SJCRH30 (cell line): Measurements from ENCODE around the gene HS3ST1. TPM values are rescaled to one million over a fixed set of nuclear protein-coding genes. Genes with fewer than 3 reads are reported as not detected.

Source experiments
- DNase-seq, 2 experiments: peaks; one replicate each; pipeline ENCODE4 v3.0.0-alpha.2; 2015 to 2020
- H3K27ac ChIP-seq: fragments of 250-450 bp; sonication (Bioruptor Pico); 2 replicates; pipeline ENCODE4 v1.5.1; 2020; ENCODE audit warnings: mild to moderate bottlenecking, moderate library complexity
- H3K27me3 ChIP-seq: fragments of 250-450 bp; sonication (Bioruptor Pico); 2 replicates; pipeline ENCODE4 v1.5.1; 2020; ENCODE audit warnings: mild to moderate bottlenecking, moderate library complexity
- H3K36me3 ChIP-seq: fragments of 250-450 bp; sonication (Bioruptor Pico); 2 replicates; pipeline ENCODE4 v1.5.1; 2020; ENCODE audit warnings: mild to moderate bottlenecking, moderate library complexity
- H3K4me1 ChIP-seq: fragments of 250-450 bp; sonication (Bioruptor Pico); 2 replicates; pipeline ENCODE4 v1.5.1; 2020; ENCODE audit warnings: mild to moderate bottlenecking, moderate library complexity
- H3K4me3 ChIP-seq: fragments of 250-450 bp; sonication (Bioruptor Pico); 2 replicates; pipeline ENCODE4 v1.5.1; 2020; ENCODE audit warnings: mild to moderate bottlenecking, moderate library complexity
- H3K9me3 ChIP-seq: fragments of 250-450 bp; sonication (Bioruptor Pico); replicated peaks from 2 replicates; pipeline ENCODE4 v1.5.1; 2020; ENCODE audit warnings: mild to moderate bottlenecking, moderate library complexity
- total RNA-seq: library from RNA; depleted of rRNA; stranded (reverse); fragments of >200 nt; shearing (Covaris generic); gene quantifications from 2 replicates; pipeline ENCODE4 v1.2.3, GENCODE V29; 2014

The HS3ST1 gene
- total RNA-seq, 1 experiment from 2014 or later: not detected

GRCh38 chr4:11424000-11424399, 4.7 kb downstream of the HS3ST1 start:
- Histone ChIP-seq H3K9me3 (no peaks in the 10 kb centered on the region), H3K4me3 (no peak overlapping the region), H3K27ac (no peak overlapping the region), H3K36me3 (no peaks in the 10 kb centered on the region), H3K4me1 (no peaks in the 10 kb centered on the region), H3K27me3 (peaks cover 4% of the 10 kb centered on the region; the same call in 1 of the 2 replicates)
- peak; percentile 18 to 56 for DNase-seq

- no peak for DNase-seq
- peaks cover 4% of the 10 kb centered on the region; the same call in 1 of the 2 replicates for H3K27me3 ChIP-seq
- H3K4me3 ChIP-seq: no peak overlapping the region
- no peaks in the 10 kb centered on the region for H3K4me1 ChIP-seq
- no peak overlapping the region for H3K27ac ChIP-seq
- H3K9me3 ChIP-seq: no peaks in the 10 kb centered on the region
- H3K36me3 ChIP-seq: no peaks in the 10 kb centered on the region
Measured at GRCh38 chr4:11423465-11423864, 5.2 kb downstream of the HS3ST1 start.

GRCh38 chr4:11421116-11421515, 7.6 kb downstream of the HS3ST1 start:
- H3K4me1 ChIP-seq: no peaks in the 10 kb centered on the region
- H3K4me3 ChIP-seq: no peak overlapping the region
- no peaks in the 10 kb centered on the region for H3K36me3 ChIP-seq
- no peak overlapping the region for H3K27ac ChIP-seq
- H3K27me3 ChIP-seq: peaks cover 4% of the 10 kb centered on the region; the same call in 1 of the 2 replicates
- no peaks in the 10 kb centered on the region for H3K9me3 ChIP-seq
- no peak for DNase-seq

- Histone ChIP-seq H3K4me1 (no peaks in the 10 kb centered on the region), H3K27me3 (peaks cover 4% of the 10 kb centered on the region; the same call in 1 of the 2 replicates), H3K36me3 (no peaks in the 10 kb centered on the region), H3K4me3 (no peak overlapping the region), H3K27ac (no peak overlapping the region), H3K9me3 (no peaks in the 10 kb centered on the region)
- DNase-seq: no peak
Measured at GRCh38 chr4:11420327-11420726, 8.4 kb downstream of the HS3ST1 start.

GRCh38 chr4:11418610-11419009, 10.1 kb downstream of the HS3ST1 start:
- H3K4me3 ChIP-seq: no peak overlapping the region
- peak in 1 of 2 experiments; percentile 6 for DNase-seq
- no peaks in the 10 kb centered on the region for H3K9me3 ChIP-seq

GRCh38 chr4:11416767-11417113, 12.0 kb downstream of the HS3ST1 start:
- Histone ChIP-seq H3K4me3 (no peak overlapping the region), H3K27ac (no peak overlapping the region), H3K36me3 (no peaks in the 10 kb centered on the region), H3K27me3 (peaks cover 7% of the 10 kb centered on the region; the same call in 1 of the 2 replicates), H3K9me3 (no peaks in the 10 kb centered on the region), H3K4me1 (no peaks in the 10 kb centered on the region)
- no peak for DNase-seq

More at GRCh38 chr4:11418610-11419009, 10.1 kb downstream of the HS3ST1 start:
- H3K36me3 ChIP-seq: no peaks in the 10 kb centered on the region
- peaks cover 7% of the 10 kb centered on the region; the same call in 1 of the 2 replicates for H3K27me3 ChIP-seq
- no peak overlapping the region for H3K27ac ChIP-seq
- no peaks in the 10 kb centered on the region for H3K4me1 ChIP-seq

- no peak for DNase-seq
- Histone ChIP-seq H3K27me3 (peaks cover 3% of the 10 kb centered on the region; the same call in 1 of the 2 replicates), H3K9me3 (no peaks in the 10 kb centered on the region), H3K4me3 (no peak overlapping the region), H3K27ac (no peak overlapping the region), H3K36me3 (no peaks in the 10 kb centered on the region), H3K4me1 (no peaks in the 10 kb centered on the region)
Measured at GRCh38 chr4:11416071-11416766, 12.5 kb downstream of the HS3ST1 start.

- no peak overlapping the region for H3K27ac ChIP-seq
- H3K27me3 ChIP-seq: peaks cover 2% of the 10 kb centered on the region; the same call in 1 of the 2 replicates
- H3K4me1 ChIP-seq: no peaks in the 10 kb centered on the region
- no peak for DNase-seq
- no peak overlapping the region for H3K4me3 ChIP-seq
- no peaks in the 10 kb centered on the region for H3K36me3 ChIP-seq
- H3K9me3 ChIP-seq: no peaks in the 10 kb centered on the region
Measured at GRCh38 chr4:11415409-11416070, 13.2 kb downstream of the HS3ST1 start.

- Histone ChIP-seq H3K36me3 (no peaks in the 10 kb centered on the region), H3K27ac (no peak overlapping the region), H3K27me3 (peaks cover 2% of the 10 kb centered on the region; the same call in 1 of the 2 replicates), H3K9me3 (no peaks in the 10 kb centered on the region), H3K4me1 (no peaks in the 10 kb centered on the region), H3K4me3 (no peak overlapping the region)
- DNase-seq: no peak
Measured at GRCh38 chr4:11412211-11412610, 16.5 kb downstream of the HS3ST1 start.

- no peak for DNase-seq
Measured at GRCh38 chr4:11409632-11410031, 19.1 kb downstream of the HS3ST1 start.

GRCh38 chr4:11408233-11408967, 20.3 kb downstream of the HS3ST1 start:
- DNase-seq: no peak
- H3K36me3 ChIP-seq: no peaks in the 10 kb centered on the region
- H3K27me3 ChIP-seq: no peaks in the 10 kb centered on the region
- H3K27ac ChIP-seq: no peak overlapping the region
- no peak overlapping the region for H3K4me3 ChIP-seq
- H3K4me1 ChIP-seq: no peaks in the 10 kb centered on the region
- H3K9me3 ChIP-seq: no peaks in the 10 kb centered on the region

More at GRCh38 chr4:11409632-11410031, 19.1 kb downstream of the HS3ST1 start:
- Histone ChIP-seq H3K27ac (no peak overlapping the region), H3K4me3 (no peak overlapping the region), H3K9me3 (no peaks in the 10 kb centered on the region), H3K4me1 (no peaks in the 10 kb centered on the region), H3K36me3 (no peaks in the 10 kb centered on the region), H3K27me3 (peaks cover 2% of the 10 kb centered on the region; the same call in 1 of the 2 replicates)

GRCh38 chr4:11407551-11407950, 21.1 kb downstream of the HS3ST1 start:
- H3K4me1 ChIP-seq: no peaks in the 10 kb centered on the region
- no peak for DNase-seq
- no peak overlapping the region for H3K27ac ChIP-seq
- no peaks in the 10 kb centered on the region for H3K27me3 ChIP-seq
- H3K9me3 ChIP-seq: no peaks in the 10 kb centered on the region
- no peaks in the 10 kb centered on the region for H3K36me3 ChIP-seq
- no peak overlapping the region for H3K4me3 ChIP-seq

- no peaks in the 10 kb centered on the region for H3K27me3 ChIP-seq
- no peak overlapping the region for H3K4me3 ChIP-seq
- H3K27ac ChIP-seq: no peak overlapping the region
- DNase-seq: no peak
- no peaks in the 10 kb centered on the region for H3K4me1 ChIP-seq
- no peaks in the 10 kb centered on the region for H3K36me3 ChIP-seq
- H3K9me3 ChIP-seq: no peaks in the 10 kb centered on the region
Measured at GRCh38 chr4:11404431-11404830, 24.3 kb downstream of the HS3ST1 start.

- H3K9me3 ChIP-seq: no peaks in the 10 kb centered on the region
- DNase-seq: no peak
- H3K27me3 ChIP-seq: no peaks in the 10 kb centered on the region
- no peak overlapping the region for H3K4me3 ChIP-seq
- H3K36me3 ChIP-seq: no peaks in the 10 kb centered on the region
- H3K27ac ChIP-seq: no peak overlapping the region
- H3K4me1 ChIP-seq: no peaks in the 10 kb centered on the region
Measured at GRCh38 chr4:11402192-11402591, 26.5 kb downstream of the HS3ST1 start.

GRCh38 chr4:11399461-11399971, 29.2 kb downstream of the HS3ST1 start:
- Histone ChIP-seq H3K27me3 (no peaks in the 10 kb centered on the region), H3K27ac (no peak overlapping the region), H3K36me3 (no peaks in the 10 kb centered on the region), H3K9me3 (no peaks in the 10 kb centered on the region), H3K4me3 (no peak overlapping the region), H3K4me1 (no peaks in the 10 kb centered on the region)
- no peak for DNase-seq
